DMS153 treated with DMSO at 0.1 percent for 48 hours (cell line): ENCODE results near the gene ALS2.
"Not testable (repeated sequence)": the region's sequence is repeated elsewhere in the genome, so short reads cannot be mapped to it uniquely, and the experiment has no call there.

ENCODE experiments used
- DNase-seq: peaks from one replicate; lab custom pipeline; 2025; ENCODE audit not compliant: unreplicated experiment; lab: John Stamatoyannopoulos, UW

ALS2 gene

DNA sequence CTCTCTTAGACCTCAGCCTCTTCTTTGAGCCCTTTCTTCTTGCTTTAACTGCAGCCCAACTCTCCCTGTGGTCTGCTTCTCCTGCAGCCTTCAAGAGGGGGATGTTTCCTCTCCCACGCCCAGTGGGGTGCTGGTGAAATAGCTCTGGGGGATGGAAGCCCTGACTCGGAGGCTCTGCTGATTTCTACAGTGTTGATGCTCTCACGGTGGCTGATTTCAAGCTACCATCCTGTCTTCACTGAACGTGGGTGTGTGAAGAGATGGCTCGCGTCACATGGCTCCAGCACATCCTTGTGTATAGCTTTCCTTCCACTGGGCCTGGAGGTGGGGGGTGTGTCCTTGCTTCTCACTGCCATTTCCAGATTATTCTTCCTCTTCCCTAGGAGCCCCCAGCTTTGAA is 102.3 kb downstream of the ALS2 start:
- DNase-seq, result no peak

DNA sequence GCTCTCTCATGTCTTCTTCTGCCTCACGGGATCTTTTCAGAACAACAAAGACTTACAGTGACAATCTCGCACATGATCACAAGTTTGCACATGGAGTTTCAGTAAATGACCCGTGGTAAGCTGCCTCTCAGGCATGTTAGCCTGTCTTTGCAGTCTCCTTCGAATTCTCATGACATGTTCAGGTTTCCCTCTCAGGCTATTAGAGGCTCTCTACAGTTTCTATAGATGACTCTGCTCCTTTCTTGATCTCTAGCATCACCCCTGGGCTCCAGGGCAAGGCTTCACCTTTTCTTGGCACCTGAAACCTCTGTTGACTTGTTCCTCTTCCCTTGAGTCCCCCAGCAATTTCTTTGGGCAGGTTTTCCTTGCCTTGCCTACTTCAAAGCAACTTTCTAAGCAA is 105.3 kb downstream of the ALS2 start:
- DNase-seq, result no peak

DNA sequence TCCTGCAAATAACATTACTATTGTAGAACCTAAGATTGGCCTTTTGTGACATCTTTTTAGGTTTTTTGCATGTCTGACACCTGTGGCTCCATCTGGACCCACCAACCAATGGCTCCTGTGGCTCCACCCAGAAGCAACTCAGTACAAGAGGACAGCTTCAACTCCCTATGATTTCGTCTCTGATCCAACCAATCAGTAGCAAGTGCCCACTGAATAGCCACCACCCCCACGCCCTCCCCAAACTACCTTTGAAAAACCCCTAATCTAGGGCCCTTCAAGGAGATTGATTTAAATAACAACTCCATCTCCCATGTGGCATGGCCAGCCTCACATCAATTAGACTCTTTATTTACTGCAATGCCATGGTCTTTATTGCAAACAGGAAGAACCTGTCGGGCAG is 105.9 kb downstream of the ALS2 start:
- DNase-seq, result no peak

DNA sequence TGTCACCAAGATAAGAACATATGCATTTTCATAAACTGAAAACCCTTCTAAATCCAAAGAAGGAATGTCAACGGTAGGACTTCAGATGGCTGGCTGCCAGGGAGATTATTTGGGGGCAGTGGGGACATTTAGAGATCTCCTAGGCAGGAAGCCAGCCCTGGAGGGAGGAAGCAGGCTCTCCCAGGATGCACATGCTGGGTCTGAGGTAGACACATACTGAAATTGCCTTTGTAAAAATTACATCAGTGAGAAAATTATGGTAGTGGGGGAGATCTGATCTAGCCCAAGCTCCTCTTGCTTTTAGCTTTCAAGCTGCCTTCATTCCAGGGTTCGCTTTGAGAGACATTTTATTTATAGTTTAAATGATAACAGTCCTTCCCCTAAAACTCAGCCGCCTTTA is 106.4 kb downstream of the ALS2 start:
- no peak for DNase-seq

DNA sequence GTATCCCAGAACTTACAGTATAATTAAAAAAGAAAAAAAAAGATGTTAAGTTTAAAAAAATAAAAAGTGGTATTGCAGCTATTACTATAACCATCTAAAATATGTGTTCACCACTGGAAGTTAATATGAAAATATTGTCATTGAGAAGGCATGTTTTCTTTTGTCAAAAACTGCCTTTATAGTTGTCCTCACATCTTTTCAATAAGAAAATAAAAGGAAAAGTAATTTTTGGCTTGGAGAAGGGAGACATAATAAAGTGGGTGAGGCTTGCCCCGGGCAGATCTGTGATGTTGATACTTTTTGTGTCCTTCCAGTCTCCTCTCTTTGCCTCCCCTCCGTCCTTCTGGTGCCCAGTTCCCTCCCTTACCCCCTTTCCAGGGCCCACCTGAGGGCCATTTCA is 107.2 kb downstream of the ALS2 start:
- DNase-seq, result no peak

DNA sequence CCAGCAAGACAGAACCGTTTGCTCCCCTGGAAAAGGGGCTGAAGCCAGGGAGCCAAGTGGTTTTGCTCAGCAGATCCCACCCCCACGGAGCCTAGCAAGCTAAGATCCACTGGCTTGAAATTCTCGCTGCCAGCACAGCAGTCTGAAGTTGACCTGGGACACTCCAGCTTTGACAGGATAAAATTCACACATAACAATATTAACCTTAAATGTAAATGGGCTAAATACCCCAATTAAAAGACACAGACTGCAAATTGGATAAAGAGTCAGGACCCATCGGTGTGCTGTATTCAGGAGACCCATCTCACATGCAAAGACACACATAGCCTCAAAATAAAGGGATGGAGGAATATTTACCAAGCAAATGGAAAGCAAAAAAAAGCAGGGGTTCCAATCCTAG is 109.5 kb downstream of the ALS2 start:
- not testable (repeated sequence) for DNase-seq

DNA sequence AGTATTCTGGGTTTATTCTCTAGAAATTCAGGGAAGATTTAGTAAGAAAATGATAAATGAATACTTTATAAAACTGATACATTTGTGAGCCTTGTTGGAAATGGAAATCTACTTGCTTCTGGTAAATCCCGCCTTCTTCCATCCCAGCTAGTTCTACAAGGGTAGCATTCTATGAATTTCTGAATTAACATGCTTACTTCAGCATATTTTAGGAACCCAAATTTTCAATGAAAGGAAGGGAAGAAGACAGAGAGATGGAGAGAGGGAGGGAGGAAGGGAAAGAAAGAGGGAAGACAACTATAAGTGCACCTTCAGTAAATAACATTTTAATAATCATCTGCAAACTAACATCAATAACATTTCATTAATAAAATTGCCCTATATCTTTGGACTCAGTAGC is 110.9 kb downstream of the ALS2 start:
- no peak for DNase-seq

DNA sequence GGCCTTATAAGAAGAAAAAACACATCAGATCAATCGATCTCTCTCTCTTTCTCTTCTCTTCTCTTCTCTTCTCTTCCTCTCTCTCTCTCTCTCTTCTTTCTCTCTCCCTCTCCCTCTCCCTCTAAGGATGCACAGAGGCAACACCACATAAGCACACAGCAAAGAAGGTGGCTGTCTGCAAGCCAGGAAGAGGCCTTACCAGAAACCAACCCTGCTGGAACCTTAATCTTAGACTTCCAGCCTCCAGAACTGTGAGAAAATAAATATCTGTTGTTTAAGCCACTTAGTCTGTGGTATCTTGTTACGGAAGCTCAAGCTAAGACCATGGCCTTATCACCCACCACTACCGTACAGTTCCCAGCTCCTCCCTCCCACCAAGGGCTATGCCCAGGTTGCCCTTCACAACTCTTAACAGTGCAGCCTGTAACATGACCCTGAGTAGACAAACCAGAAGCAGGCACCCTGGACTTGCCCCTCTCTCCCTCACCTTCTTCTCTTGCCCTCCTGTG is 112.3 kb downstream of the ALS2 start:
- DNase-seq, result no peak

DNA sequence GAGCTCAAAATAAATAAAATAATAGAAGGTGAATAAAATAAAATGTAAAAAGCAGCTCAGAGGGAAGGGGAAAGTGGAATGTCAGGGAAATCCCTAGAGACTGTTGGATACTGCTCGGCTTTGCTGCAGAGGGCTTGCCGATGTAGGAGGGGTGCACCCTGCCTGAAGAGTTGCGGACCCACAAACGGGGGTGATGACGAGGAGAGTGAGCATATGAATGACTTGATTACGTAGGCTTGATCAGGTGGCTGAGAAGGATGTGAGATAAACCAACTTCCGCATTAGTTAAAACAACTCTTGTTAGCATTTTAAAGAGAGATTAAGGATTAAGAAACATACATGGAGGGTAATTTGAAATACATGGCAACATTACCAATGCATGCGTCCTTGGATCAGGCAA is 116.4 kb downstream of the ALS2 start:
- no peak for DNase-seq

DNA sequence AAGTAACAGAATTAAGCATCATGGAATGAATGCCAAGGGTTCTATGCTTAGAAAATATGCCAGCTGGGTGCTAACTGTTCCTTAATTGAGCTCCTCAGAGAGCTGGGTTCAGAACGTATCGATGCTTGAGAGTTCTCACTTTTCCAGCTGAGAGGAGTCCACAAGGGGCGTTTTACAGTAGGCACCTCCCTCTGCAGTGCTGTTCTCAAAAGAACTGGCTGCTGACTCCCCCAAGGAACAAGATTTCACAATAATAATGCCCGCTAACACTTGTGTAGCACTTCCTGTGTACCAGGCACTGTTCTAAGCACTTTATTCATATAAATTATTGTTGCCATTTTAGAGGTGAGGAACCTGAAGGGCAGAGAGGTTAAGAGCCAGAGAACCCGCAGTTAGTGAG is 119.4 kb downstream of the ALS2 start:
- no peak for DNase-seq

DNA sequence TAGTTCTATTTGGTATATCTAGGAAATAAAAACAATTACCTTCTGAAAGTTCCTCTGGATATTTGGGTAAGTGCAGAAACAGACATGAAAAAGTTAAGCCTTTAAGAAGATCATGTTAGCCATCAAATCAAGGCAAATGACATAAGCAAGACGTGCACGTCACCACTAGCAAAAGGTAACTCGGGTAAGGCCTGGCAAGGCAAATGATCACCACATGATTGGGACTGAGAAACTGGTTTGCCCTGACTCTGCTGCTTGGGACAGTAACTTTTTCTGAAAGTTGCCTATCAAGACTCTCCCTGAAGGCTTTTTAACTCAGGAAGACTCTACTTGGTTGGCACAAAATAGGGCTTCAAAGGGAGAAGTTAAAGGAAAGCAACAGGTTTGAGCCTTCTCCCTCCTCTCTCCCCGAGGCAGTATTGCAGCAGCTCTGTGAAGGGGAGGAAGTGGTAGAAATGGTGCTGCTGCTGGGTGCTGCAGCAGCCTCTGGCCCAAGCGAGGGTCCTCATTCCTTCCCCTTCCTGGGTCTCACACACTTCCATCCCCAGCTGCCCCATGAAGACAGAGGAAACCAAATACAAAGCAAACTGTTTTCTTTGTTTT is 120.3 kb downstream of the ALS2 start:
- DNase-seq, result no peak

DNA sequence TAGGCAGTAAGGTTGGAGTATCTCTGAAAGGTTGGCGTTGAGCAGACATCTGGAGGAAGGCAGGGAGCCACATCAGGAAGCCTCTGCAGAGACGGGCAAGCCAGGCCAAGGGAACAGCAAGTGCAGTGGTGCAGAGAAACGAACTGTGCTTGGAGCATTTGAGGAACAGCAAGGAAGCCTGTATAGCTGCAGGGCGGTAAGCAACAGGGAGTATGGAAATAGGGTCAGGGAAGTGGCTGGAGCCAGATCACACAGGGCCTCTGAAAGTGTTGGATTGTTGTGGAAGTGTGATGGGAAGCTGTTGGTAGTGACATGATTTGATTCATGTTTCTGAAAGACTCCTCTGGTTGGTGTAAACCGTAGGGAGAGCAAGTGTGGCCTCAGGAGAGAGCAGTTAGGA is 124.0 kb downstream of the ALS2 start:
- DNase-seq, result no peak

DNA sequence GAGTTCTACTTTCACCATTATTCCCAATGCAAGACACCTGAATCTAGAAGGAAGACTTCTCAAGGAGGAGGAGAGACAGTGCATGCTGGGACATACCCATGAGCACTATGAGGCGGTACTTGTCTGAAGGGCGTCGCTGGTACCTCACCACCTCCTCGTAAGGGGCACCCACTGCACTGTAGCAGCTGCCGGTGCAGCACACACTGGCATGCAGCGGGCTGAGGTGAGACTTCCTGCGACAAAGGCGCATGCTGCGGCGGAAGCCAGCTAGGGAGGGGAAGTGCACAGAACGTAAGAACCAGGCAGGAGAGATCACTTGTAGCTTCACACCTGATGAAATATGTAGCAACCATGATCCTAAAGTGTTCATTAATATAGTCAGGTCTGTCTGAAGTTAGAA is 124.6 kb downstream of the ALS2 start:
- DNase-seq, result no peak

DNA sequence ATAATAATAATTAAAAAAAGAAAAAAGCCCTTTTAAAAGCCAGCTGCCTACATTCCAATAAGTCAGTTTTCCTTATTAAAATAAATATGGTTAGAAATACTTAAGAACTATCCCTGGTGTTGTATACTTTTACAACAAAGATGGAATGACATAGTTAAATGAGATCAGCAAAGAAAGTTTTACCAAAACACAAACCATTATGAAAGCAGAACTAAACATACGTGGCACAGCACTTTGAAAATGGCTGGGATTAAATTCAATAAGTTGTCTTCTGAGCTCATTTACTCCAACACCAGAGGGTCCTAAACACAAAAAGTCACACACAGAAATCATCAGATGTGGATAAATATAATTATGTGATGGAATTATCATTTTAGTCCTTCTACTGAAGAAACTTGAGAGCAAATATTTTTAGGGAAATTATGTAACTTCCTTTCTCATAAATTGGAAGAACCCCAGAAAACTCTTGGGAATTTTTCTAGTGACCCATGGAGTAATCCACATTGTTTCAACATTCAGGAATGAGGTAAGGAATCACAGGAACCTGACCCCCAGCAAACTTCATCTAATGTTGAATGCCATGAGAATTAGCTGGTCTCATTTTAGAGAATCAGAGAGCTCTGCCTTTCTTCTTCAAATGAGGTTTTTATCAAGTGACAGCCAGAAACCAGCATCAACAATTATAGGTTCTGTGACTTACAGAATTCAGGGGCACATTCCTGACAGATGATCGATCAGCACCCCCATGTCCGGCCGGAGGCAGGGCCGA is 125.9 kb downstream of the ALS2 start:
- DNase-seq, result no peak

DNA sequence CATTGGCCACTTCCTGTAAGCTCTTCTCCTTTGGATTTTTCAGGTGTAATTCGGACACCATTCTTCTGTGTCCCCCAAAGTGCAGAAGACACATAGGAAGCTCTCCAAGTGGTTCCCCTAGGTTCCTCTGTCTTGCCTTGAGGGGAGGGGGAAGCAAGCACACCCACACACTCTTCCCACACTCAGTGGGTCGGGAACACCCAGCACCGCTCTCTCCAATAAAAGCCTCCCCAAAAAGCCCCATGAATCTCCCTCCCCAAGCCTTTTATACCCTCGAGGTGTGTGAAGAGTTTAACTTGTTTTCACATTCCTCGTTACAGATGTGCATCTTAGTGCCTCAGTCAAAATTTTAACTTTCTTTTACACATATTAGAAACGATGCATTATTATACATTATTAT is 127.5 kb downstream of the ALS2 start:
- DNase-seq, result no peak
